ENCODE results near the gene ZNF761. TPM values are rescaled to one million over a fixed set of nuclear protein-coding genes. Genes with fewer than 3 reads are reported as not detected.

The ZNF761 gene
- total RNA-seq (7.3 and 8.8 TPM in 2 replicates), polyA plus RNA-seq (5.7 and 6.4 TPM in 2 replicates), polyA minus RNA-seq (4.3 and 6.2 TPM in 2 replicates), Bru-seq, nascent RNA (percentile 67 among the genes with signal in this experiment), BruChase-seq, experiment 1, labeled RNA remaining after a 6-hour chase (percentile 77 among the genes with signal in this experiment), BruChase-seq, experiment 2, labeled RNA remaining after a 2-hour chase (percentile 77 among the genes with signal in this experiment)
- 6.9 and 7.0 TPM in 2 replicates for polyA plus RNA-seq (2011; cell fraction: cytosol; rRNA removed)
- polyA plus RNA-seq (2011; cell fraction: nucleus; rRNA removed): 14.9 and 18.5 TPM in 2 replicates
- 9.5 and 9.7 TPM in 2 replicates for polyA plus RNA-seq (2012)
- polyA minus RNA-seq (2011; cell fraction: cytosol; rRNA and poly(A)+ RNA removed): 2.8 TPM
- 6.2 and 8.7 TPM in 2 replicates for polyA minus RNA-seq (2011; cell fraction: nucleus; rRNA and poly(A)+ RNA removed)
- long read RNA-seq, partial matches to known transcripts: 6 of 31 reads
- long read RNA-seq, other reads (novel, unspliced or antisense): 24 of 31 reads

- dilution Hi-C loops (cut with MboI; ENCODE audit: extremely low pct_ligation_motif_present, low sequenced_read_pairs) (no loop called here), intact Hi-C loops (cut with micrococcal nuclease) (loop anchor here (2.0 to 10.0 kb wide), 4 partner anchors 34 to 237 kb away; partner anchors contain the start of genes ZNF665, ZNF765 and ZNF813)
- peaks cover 14% of the 10 kb centered on the region for H3K4me1 ChIP-seq (ENCODE audit: control insufficient read depth, extremely low read depth, insufficient read depth, low read length)
- FAIRE-seq (peak; percentile 98), DNase-seq (ENCODE audit: low read depth, low spot score) (peak; percentile 96)
- ChIA-PET CTCF (interaction anchor here (1.4 to 1.7 kb wide), 2 partner anchors 89 to 236 kb away, joined by 5 to 7 read pairs; no protein-coding TSS in a partner anchor), POLR2A (no interaction called here)
- peak within 1 kb of the TSS; percentile 99 for H2AFZ ChIP-seq (ENCODE audit: low read depth, low read length)
- peak within 1 kb of the TSS; percentile 80 for H3K27ac ChIP-seq (ENCODE audit: insufficient read depth, low read depth, low read length)
- peaks cover 6% of the 10 kb centered on the region for H3K79me2 ChIP-seq (ENCODE audit: control insufficient read depth, insufficient read depth, low read length)
- peak within 1 kb of the TSS; percentile 96 for H3K9ac ChIP-seq (replicated peaks; ENCODE audit: extremely low read depth, insufficient read depth, low read length)
- H3K4me3 ChIP-seq (replicated peaks in 1 of 3; ENCODE audit: insufficient read depth in 1 of 3, low read depth in 1 of 3, low read length in 3 of 3): peak within 1 kb of the TSS; percentile 74 to 98 (median 98)
- H3K36me3 ChIP-seq (ENCODE audit: control insufficient read depth in 2 of 2, extremely low read depth in 1 of 2, insufficient read depth in 2 of 2, low read length in 2 of 2): no peaks in the 10 kb centered on the region
- H3K9me3 ChIP-seq (replicated peaks; ENCODE audit: control insufficient read depth, insufficient read depth, low read length): no peaks in the 10 kb centered on the region
- TF ChIP-seq MAX (IDR thresholded peaks at IDR 0.05; ENCODE audit: insufficient read depth, insufficient read length): peak; percentile 56
- peak; percentile 73 for TF ChIP-seq POLR2AphosphoS5 (IDR thresholded peaks at IDR 0.05; ENCODE audit: insufficient read depth, low read depth, low read length)
- no peak for TF ChIP-seq MYC (IDR thresholded peaks at IDR 0.05; ENCODE audit: low read depth, low read length)
- no peak for TF ChIP-seq EZH2 (IDR thresholded peaks at IDR 0.05; ENCODE audit: borderline replicate concordance, low read depth, low read length, severe bottlenecking)
- no peak for TF ChIP-seq GATA2 (IDR thresholded peaks at IDR 0.05; ENCODE audit: insufficient read depth, insufficient read length, low read depth, low read length)
- TF ChIP-seq JUN (IDR thresholded peaks at IDR 0.05; ENCODE audit: borderline replicate concordance, insufficient read depth, insufficient read length, low read depth): no peak
- TF ChIP-seq FOS (IDR thresholded peaks at IDR 0.05; ENCODE audit: borderline replicate concordance, insufficient read depth, low read length): no peak
- TF ChIP-seq CTCF (IDR thresholded peaks at IDR 0.05; ENCODE audit: extremely low read depth in 1 of 2, insufficient read depth in 1 of 2, low read depth in 1 of 2, low read length in 2 of 2): peak in 1 of 2 donors; percentile 59
- peak; percentile 83 for TF ChIP-seq POLR2A (IDR thresholded peaks at IDR 0.05; ENCODE audit: low read depth, low read length)
- peak within 1 kb of the TSS; percentile 93 for H3K4me2 ChIP-seq (ENCODE audit: insufficient read depth, low read length)
- H3K9me1 ChIP-seq (replicated peaks; ENCODE audit: control insufficient read depth, extremely low read depth, insufficient read depth, low read length): no peaks in the 10 kb centered on the region
- BruUV-seq (replicated peaks): no TSS peak
- H4K20me1 ChIP-seq (replicated peaks; ENCODE audit: control insufficient read depth, extremely low read depth, insufficient read depth, low read length): no peaks in the 10 kb centered on the region
- no peaks in the 10 kb centered on the region for H3K27me3 ChIP-seq (ENCODE audit: control insufficient read depth in 2 of 2, insufficient read depth in 2 of 2, low read length in 2 of 2)
Observed at GRCh38 chr19:53431399-53432087, at the start of gene ZNF761. ZNF761 (plus strand) TSS chr19:53431984; CDS start chr19:53447269, 15,285 bp downstream.
